ENCODE results near the gene MYLK3.

Gene MYLK3

GRCh38 chr16:46727184-46727583 is 21.0 kb downstream of the MYLK3 start:
- DNase-seq (ENCODE audit: low read depth), result no peak

- DNase-seq (ENCODE audit: low read depth), result no peak
These were observed 26.3 kb downstream of the MYLK3 start for GRCh38 chr16:46721885-46722284.

- DNase-seq (ENCODE audit: low read depth), result no peak
These were observed 27.5 kb downstream of the MYLK3 start for GRCh38 chr16:46720619-46721018.

GRCh38 chr16:46719528-46719927 is 28.6 kb downstream of the MYLK3 start:
- DNase-seq (ENCODE audit: low read depth), result no peak

GRCh38 chr16:46718214-46718613 is 29.9 kb downstream of the MYLK3 start:
- no peak for DNase-seq (ENCODE audit: low read depth)

GRCh38 chr16:46717692-46718091 is 30.5 kb downstream of the MYLK3 start:
- DNase-seq (ENCODE audit: low read depth), result no peak

GRCh38 chr16:46715769-46716305 is 32.3 kb downstream of the MYLK3 start:
- DNase-seq (ENCODE audit: low read depth), result no peak

GRCh38 chr16:46714797-46715591 is 33.1 kb downstream of the MYLK3 start:
- DNase-seq (ENCODE audit: low read depth), result no peak

- no peak for DNase-seq (ENCODE audit: low read depth)
These were observed 34.5 kb downstream of the MYLK3 start for GRCh38 chr16:46713634-46714033.

GRCh38 chr16:46712911-46713310 is 35.2 kb downstream of the MYLK3 start:
- no peak for DNase-seq (ENCODE audit: low read depth)

GRCh38 chr16:46711106-46712058 is 36.8 kb downstream of the MYLK3 start:
- no peak for DNase-seq (ENCODE audit: low read depth)

- no peak for DNase-seq (ENCODE audit: low read depth)
These were observed 38.6 kb downstream of the MYLK3 start for GRCh38 chr16:46709469-46710005.

- no peak for DNase-seq (ENCODE audit: low read depth)
These were observed 41.5 kb downstream of the MYLK3 start for GRCh38 chr16:46706642-46707041.

- DNase-seq (ENCODE audit: low read depth), result no peak
These were observed 46.1 kb downstream of the MYLK3 start for GRCh38 chr16:46702030-46702429.

- no peak for DNase-seq (ENCODE audit: low read depth)
These were observed 46.5 kb downstream of the MYLK3 start for GRCh38 chr16:46701615-46702014.

- DNase-seq (ENCODE audit: low read depth), result no peak
These were observed 48.1 kb downstream of the MYLK3 start for GRCh38 chr16:46700048-46700447.

GRCh38 chr16:46696957-46697356 is 51.2 kb downstream of the MYLK3 start:
- no peak for DNase-seq (ENCODE audit: low read depth)

- no peak for DNase-seq (ENCODE audit: low read depth)
These were observed 52.2 kb downstream of the MYLK3 start for GRCh38 chr16:46695937-46696336.

- DNase-seq (ENCODE audit: low read depth), result no peak
These were observed 54.5 kb downstream of the MYLK3 start for GRCh38 chr16:46693598-46693997.

- no peak for DNase-seq (ENCODE audit: low read depth)
These were observed 56.4 kb downstream of the MYLK3 start for GRCh38 chr16:46691726-46692125.

GRCh38 chr16:46690281-46691178 is 57.6 kb downstream of the MYLK3 start:
- no peak for DNase-seq (ENCODE audit: low read depth)

Measured in HS-5 (cell line).